Effector memory CD8-positive, alpha-beta T cell (primary cell): ENCODE measurements around the gene KIR3DL1.
"Not testable (repeated sequence)": the region's sequence is repeated elsewhere in the genome, so short reads cannot be mapped to it uniquely, and the experiment has no call there.

Source experiments
- ATAC-seq: fragments of 150-1000 bp; cut with Tn5 transposase; replicated peaks from 2 replicates; pipeline ENCODE4 v1.10.0; 2021; ENCODE audit warnings: mild to moderate bottlenecking, moderate library complexity
- DNase-seq, 3 experiments: peaks; one replicate each; pipeline ENCODE4 v3.0.0; 2021
- H3K27ac Mint-ChIP-seq, 2 donors: one replicate each; pipeline ENCODE4 v1.8.0; 2022; ENCODE audit warnings: mild to moderate bottlenecking in 2 of 2, mixed read lengths in 2 of 2, moderate library complexity in 2 of 2
- H3K27me3 Mint-ChIP-seq, 2 donors: one replicate each; pipeline ENCODE4 v1.8.0; 2022; ENCODE audit warnings: mixed read lengths in 2 of 2
- H3K36me3 Mint-ChIP-seq: one replicate; pipeline ENCODE4 v1.8.0; 2022; ENCODE audit warnings: mild to moderate bottlenecking, moderate library complexity, mixed read lengths; ENCODE audit not compliant: insufficient read depth
- H3K4me1 Mint-ChIP-seq, 2 donors: one replicate each; pipeline ENCODE4 v1.8.0; 2022; ENCODE audit warnings: low read depth in 2 of 2, mixed read lengths in 2 of 2
- H3K4me3 Mint-ChIP-seq, 2 donors: one replicate each; pipeline ENCODE4 v1.8.0; 2022; ENCODE audit warnings: mild to moderate bottlenecking in 2 of 2, mixed read lengths in 2 of 2, moderate library complexity in 2 of 2
- H3K9me3 Mint-ChIP-seq, 2 donors: one replicate each; pipeline ENCODE4 v1.8.0; 2022; ENCODE audit warnings: mixed read lengths in 2 of 2
- total RNA-seq, 9 experiments: gene quantifications; one replicate each; lab custom pipeline; 2026; lab: John Stamatoyannopoulos, UW

Gene KIR3DL1
- total RNA-seq: 0 to 0.58 (median 0.17) reads per million in 9 experiments

GRCh38 chr19:54816251-54816650 lies at the start of gene KIR3DL1:
Gene KIR3DL1 (plus strand): TSS chr19:54816468.
- not testable (repeated sequence) for DNase-seq, ATAC-seq, H3K36me3 Mint-ChIP-seq, H3K4me1 Mint-ChIP-seq
- peaks cover 2 to 10% of the 10 kb centered on the region in 2 donors for H3K9me3 Mint-ChIP-seq
- peaks cover 38 to 53% of the 10 kb centered on the region in 2 donors for H3K27me3 Mint-ChIP-seq
- peak within 1 kb of the TSS in 1 of 2 donors; percentile 75 for H3K27ac Mint-ChIP-seq
- H3K4me3 Mint-ChIP-seq: peak within 1 kb of the TSS in 1 of 2 donors; percentile 13

- not testable (repeated sequence) for H3K4me1 Mint-ChIP-seq, H3K4me3 Mint-ChIP-seq, H3K36me3 Mint-ChIP-seq, ATAC-seq, DNase-seq
- Mint-ChIP-seq H3K27me3 (peaks cover 26 to 33% of the 10 kb centered on the region in 2 donors), H3K9me3 (peaks cover 0 to 17% of the 10 kb centered on the region in 2 donors), H3K27ac (peak within 1 kb of the TSS in 1 of 2 donors; percentile 88)
Observed at GRCh38 chr19:54769646-54770045, 46.6 kb upstream of the KIR3DL1 start, which contains the start of gene KIR2DL1. Gene KIR2DL1 (plus strand): TSS chr19:54769793. CDS start chr19:54769851, 58 bp downstream.

DNA sequence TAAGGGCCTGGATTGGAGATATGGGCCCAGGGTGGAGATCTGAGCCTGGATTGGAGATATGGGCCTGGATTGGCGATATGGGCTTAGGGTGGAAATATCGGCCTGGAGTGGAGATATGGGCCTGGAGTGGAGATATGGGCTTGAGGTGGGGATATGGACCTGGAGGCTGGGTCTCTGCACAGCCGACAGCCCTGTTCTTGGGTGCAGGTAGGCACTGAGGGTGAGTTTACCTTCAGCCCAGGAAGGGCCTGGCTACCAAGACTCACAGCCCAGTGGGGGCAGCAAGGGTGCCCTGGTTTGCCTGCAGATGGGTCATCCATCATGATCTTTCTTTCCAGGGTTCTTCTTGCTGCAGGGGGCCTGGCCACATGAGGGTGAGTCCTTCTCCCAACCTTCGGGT lies 45.8 kb upstream of the KIR3DL1 start:
- Mint-ChIP-seq H3K9me3 (peaks cover 0 to 10% of the 10 kb centered on the region in 2 donors), H3K27me3 (peaks cover 21 to 24% of the 10 kb centered on the region in 2 donors), H3K27ac (peak overlapping the region in 1 of 2 donors; percentile 88)
- not testable (repeated sequence) for H3K36me3 Mint-ChIP-seq, H3K4me3 Mint-ChIP-seq, ATAC-seq, H3K4me1 Mint-ChIP-seq, DNase-seq

DNA sequence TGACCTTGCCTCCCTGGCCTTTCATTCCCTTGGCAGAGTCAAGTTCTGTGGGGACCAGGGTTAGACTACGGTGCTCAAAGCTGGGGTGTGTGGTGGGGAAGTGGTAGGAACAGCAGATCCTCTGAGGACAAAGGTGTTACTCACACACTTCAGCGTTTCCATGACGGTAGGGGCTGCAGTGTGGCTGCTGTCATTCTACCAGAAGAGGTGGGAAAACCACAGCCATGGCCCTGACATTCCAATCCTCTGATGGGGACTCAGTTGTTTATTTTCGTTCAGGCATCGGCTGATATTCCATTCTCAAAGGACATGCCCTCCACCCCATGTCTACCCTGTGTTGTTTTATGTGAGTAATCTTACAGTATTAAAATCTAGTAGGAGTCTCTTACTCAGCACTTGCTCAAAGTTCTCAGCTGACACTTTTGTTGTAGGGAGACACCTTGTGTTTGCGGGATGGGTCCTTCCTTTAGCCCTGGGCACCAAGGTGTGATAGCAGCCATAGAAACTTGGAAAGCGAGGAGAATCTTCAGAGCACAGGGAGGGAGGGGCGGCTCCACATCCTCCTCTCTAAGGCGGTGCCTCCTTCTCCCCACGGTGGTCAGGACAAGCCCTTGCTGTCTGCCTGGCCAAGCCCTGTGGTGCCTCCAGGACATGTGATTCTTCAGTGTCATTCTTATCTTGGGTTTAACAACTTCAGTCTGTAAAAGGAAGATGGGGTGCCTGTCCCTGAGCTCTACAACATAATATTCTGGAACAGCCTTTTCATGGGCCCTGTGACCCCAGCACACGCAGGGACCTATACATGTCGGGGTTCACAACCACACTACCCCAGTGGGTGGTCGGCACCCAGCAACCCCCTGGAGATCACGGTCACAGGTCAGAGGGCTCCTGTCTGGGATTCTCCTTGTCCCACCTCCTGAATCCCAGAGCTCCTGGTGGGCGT lies 45.0 kb upstream of the KIR3DL1 start:
- Mint-ChIP-seq H3K27ac (peak overlapping the region in 1 of 2 donors; percentile 88), H3K27me3 (peaks cover 16 to 17% of the 10 kb centered on the region in 2 donors)
- DNase-seq, H3K4me3 Mint-ChIP-seq, H3K4me1 Mint-ChIP-seq, H3K9me3 Mint-ChIP-seq, H3K36me3 Mint-ChIP-seq: not testable (repeated sequence)
- ATAC-seq: peak; percentile 36

DNA sequence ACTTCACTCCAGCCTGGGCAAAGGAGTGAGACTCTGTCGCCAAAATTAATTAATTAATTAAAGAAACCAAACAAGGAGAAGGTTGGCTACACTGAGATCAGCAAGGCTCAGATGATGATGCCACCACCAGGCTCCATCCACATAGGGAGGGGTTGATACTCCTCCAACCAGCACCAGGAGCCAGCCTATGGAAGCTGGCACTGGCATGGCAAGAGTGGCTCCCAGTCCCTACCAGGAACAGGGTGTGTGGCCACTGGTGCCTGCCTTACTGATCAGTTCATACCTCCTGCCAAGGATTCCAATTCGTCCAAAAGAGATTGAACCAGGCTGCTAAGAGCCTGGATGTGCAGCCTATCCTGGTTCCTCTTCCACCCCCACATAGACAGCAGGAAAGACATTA lies 43.6 kb upstream of the KIR3DL1 start:
- H3K27me3 Mint-ChIP-seq, H3K4me3 Mint-ChIP-seq, ATAC-seq, DNase-seq, H3K36me3 Mint-ChIP-seq, H3K4me1 Mint-ChIP-seq, H3K27ac Mint-ChIP-seq, H3K9me3 Mint-ChIP-seq: not testable (repeated sequence)

DNA sequence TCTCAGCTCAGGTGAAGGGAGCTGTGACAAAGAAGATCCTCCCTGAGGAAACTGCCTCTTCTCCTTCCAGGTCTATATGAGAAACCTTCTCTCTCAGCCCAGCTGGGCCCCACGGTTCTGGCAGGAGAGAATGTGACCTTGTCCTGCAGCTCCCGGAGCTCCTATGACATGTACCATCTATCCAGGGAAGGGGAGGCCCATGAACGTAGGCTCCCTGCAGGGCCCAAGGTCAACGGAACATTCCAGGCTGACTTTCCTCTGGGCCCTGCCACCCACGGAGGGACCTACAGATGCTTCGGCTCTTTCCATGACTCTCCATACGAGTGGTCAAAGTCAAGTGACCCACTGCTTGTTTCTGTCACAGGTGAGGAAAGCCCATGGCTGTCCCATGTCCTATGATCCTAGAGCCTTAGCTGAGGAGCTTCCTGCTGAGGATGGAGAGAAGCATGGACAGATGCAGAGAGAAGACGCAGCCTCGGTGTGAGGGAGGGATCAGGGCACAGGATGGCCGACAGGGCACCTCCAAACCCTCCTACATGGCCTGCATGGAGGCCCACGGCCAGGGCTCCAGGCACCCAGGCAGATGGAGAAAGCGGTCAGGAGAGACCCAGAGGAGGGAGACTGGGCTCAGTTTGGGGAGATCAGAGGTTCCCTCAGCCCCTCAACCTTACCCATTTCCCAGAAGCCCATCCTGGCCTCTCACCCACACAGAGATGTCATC lies 41.0 kb upstream of the KIR3DL1 start:
- not testable (repeated sequence) for H3K9me3 Mint-ChIP-seq, H3K27ac Mint-ChIP-seq, H3K36me3 Mint-ChIP-seq, ATAC-seq, DNase-seq, H3K4me3 Mint-ChIP-seq, H3K4me1 Mint-ChIP-seq
- peaks cover 9 to 25% of the 10 kb centered on the region in 2 donors for H3K27me3 Mint-ChIP-seq

DNA sequence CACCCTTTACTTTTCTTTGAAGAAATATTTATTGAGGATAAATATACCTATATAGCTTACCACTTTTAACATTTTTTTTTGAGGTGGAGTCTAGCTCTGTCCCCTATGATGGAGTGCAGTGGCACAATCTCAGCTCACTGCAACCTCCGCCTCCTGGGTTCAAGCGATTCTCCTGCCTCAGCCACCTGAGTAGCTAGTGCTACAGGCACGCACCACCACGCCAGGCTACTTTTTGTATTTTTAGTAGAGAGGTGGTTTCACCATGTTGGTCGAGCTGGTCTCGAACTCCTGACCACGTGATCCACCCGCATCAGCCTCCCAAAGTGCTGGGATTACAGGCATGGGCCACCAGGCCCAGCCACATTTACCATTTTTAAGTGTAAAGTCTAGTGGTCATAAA lies 40.4 kb upstream of the KIR3DL1 start:
- not testable (repeated sequence) for ATAC-seq, H3K27ac Mint-ChIP-seq, H3K9me3 Mint-ChIP-seq

DNA sequence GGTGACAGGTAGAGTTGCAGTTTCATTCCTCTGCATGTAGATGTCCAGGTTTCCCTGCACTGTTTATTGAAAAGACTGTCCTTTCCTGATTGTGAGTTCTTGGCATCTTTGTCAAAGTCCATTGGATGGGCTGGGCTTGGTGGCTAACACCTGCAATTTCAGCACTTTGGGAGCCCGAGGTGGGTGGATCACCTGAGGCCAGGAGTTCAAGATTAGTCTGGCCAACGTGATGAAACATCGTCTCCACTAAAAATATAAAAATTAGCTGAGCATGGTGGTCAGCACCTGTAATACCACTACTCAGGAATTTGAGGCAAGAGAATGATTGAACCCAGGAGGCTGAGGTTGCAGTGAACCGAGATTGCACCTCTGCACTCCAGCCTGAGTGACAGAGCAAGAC lies 38.4 kb upstream of the KIR3DL1 start:
- H3K36me3 Mint-ChIP-seq, H3K4me1 Mint-ChIP-seq: not testable (repeated sequence)

More for the DNA sequence above, 40.4 kb upstream of the KIR3DL1 start:
- not testable (repeated sequence) for H3K36me3 Mint-ChIP-seq, H3K4me1 Mint-ChIP-seq, DNase-seq, H3K4me3 Mint-ChIP-seq
- H3K27me3 Mint-ChIP-seq: peaks cover 9 to 27% of the 10 kb centered on the region in 2 donors

GRCh38 chr19:54778896-54779295 lies 37.4 kb upstream of the KIR3DL1 start:
- H3K4me3 Mint-ChIP-seq, DNase-seq, ATAC-seq, H3K27ac Mint-ChIP-seq, H3K4me1 Mint-ChIP-seq, H3K9me3 Mint-ChIP-seq, H3K36me3 Mint-ChIP-seq: not testable (repeated sequence)
- peaks cover 20 to 34% of the 10 kb centered on the region in 2 donors for H3K27me3 Mint-ChIP-seq

More for the DNA sequence above, 38.4 kb upstream of the KIR3DL1 start:
- not testable (repeated sequence) for DNase-seq, H3K9me3 Mint-ChIP-seq, H3K27ac Mint-ChIP-seq, ATAC-seq, H3K4me3 Mint-ChIP-seq
- peaks cover 10 to 27% of the 10 kb centered on the region in 2 donors for H3K27me3 Mint-ChIP-seq

DNA sequence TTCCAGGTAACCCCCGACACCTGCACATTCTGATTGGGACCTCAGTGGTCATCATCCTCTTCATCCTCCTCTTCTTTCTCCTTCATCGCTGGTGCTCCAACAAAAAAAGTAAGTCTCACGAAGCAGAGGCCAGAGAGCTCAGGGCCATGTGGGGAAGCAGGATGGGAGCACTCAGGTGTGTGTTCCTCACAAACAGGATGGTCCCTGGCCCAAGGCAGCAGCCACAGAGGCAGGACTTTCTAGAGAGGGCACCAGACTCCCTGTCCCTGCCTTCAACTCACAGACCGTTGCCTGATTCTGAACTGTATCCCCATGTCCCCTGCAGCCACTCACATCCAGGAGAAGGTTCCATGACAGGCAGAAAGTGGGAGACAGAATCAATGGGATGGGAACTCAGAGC lies 33.4 kb upstream of the KIR3DL1 start:
- H3K27ac Mint-ChIP-seq, DNase-seq, H3K4me1 Mint-ChIP-seq, H3K4me3 Mint-ChIP-seq, ATAC-seq, H3K36me3 Mint-ChIP-seq, H3K9me3 Mint-ChIP-seq: not testable (repeated sequence)
- H3K27me3 Mint-ChIP-seq: peaks cover 44 to 46% of the 10 kb centered on the region in 2 donors

DNA sequence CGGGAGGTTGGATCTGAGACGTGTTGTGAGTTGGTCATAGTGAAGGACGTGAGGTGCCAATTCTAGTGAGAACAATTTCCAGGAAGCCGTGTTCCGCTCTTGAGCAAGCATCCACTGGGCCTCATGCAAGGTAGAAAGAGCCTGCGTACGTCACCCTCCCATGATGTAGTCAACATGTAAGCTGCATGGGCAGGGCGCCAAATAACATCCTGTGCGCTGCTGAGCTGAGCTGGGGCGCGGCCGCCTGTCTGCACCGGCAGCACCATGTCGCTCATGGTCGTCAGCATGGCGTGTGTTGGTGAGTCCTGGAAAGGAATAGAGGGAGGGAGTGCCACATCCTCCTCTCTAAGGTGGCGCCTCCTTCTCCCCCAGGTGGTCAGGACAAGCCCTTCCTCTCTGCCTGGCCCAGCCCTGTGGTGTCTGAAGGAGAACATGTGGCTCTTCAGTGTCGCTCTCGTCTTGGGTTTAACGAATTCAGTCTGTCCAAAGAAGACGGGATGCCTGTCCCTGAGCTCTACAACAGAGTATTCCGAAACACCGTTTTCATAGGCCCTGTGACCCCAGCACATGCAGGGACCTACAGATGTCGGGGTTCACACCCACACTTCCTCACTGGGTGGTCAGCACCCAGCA lies 30.1 kb upstream of the KIR3DL1 start:
- H3K4me3 Mint-ChIP-seq, DNase-seq, H3K4me1 Mint-ChIP-seq, ATAC-seq, H3K36me3 Mint-ChIP-seq, H3K9me3 Mint-ChIP-seq, H3K27ac Mint-ChIP-seq: not testable (repeated sequence)
- H3K27me3 Mint-ChIP-seq: peaks cover 23 to 37% of the 10 kb centered on the region in 2 donors

- H3K36me3 Mint-ChIP-seq, H3K4me1 Mint-ChIP-seq, H3K9me3 Mint-ChIP-seq, H3K27ac Mint-ChIP-seq, ATAC-seq, H3K4me3 Mint-ChIP-seq, DNase-seq: not testable (repeated sequence)
- peaks cover 23 to 33% of the 10 kb centered on the region in 2 donors for H3K27me3 Mint-ChIP-seq
Observed at GRCh38 chr19:54788154-54788553, 28.1 kb upstream of the KIR3DL1 start.

DNA sequence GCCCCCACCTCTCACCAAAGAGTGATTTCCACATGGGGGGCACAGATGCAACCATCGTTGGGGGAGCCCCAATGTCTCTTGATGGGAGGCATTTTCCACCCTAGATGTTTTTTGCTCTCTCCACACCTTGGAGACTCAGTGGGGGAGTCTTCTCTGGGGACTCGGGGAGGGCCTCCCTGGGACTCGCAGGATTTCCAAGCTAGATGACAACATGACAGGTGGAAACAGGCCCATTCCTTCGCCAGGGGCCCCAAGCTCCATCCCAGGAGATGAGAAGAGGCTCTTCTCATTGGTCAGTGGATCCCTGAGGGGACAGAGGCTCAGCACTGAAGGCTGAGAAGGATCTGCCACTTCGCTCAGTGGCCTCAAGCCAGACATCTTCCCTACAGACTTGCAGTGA lies 25.6 kb upstream of the KIR3DL1 start:
- DNase-seq (no peak), ATAC-seq (no peak)
- Mint-ChIP-seq H3K27me3 (peaks cover 8 to 16% of the 10 kb centered on the region in 2 donors), H3K36me3 (peaks cover 3% of the 10 kb centered on the region), H3K9me3 (no peaks in the 10 kb centered on the region), H3K4me3 (no peak overlapping the region), H3K27ac (no peak overlapping the region), H3K4me1 (peaks cover 11 to 12% of the 10 kb centered on the region in 2 donors)
